Ovary (tissue), 9 donors: Measurements from ENCODE around the gene AKAP4. TPM values are rescaled to one million over a fixed set of nuclear protein-coding genes. Genes with fewer than 3 reads are reported as not detected.

Source experiments
- DNase-seq, 5 donors: peaks; one replicate each; pipeline ENCODE4 v3.0.0-alpha.2; 2019 to 2020
- H3K27ac ChIP-seq, 2 donors: fragments of 200-600 bp; one replicate each; pipeline versions ENCODE4 v1.5.1 to v1.8.0; 2019 to 2022
- H3K27me3 ChIP-seq: fragments of 200-600 bp; one replicate; pipeline ENCODE4 v1.8.0; 2022
- H3K36me3 ChIP-seq: fragments of 200-600 bp; sonication (generic); one replicate; pipeline ENCODE4 v1.5.1; 2019
- H3K4me1 ChIP-seq: one replicate; pipeline ENCODE4 v1.8.1; 2013; ENCODE audit warnings: mild to moderate bottlenecking, moderate library complexity; ENCODE audit not compliant: insufficient read depth
- H3K4me3 ChIP-seq: fragments of 200-600 bp; sonication (generic); one replicate; pipeline ENCODE4 v1.5.1; 2017
- H3K9me3 ChIP-seq, 2 donors: fragments of 200-600 bp in 1 of 2; sonication (generic) in 1 of 2; one replicate each; pipeline versions ENCODE4 v1.5.1 to v1.8.1; 2013 to 2019; ENCODE audit warnings: mild to moderate bottlenecking in 1 of 2, moderate library complexity in 1 of 2
- CTCF ChIP-seq, 3 donors: fragments of 450-650 bp in 2 of 3; fragments of 200-600 bp in 1 of 3; IDR thresholded peaks; one replicate each; pipeline versions ENCODE4 v1.5.1 to v1.8.0; 2016 to 2022; ENCODE audit warnings: antibody characterized with exemption in 3 of 3, mild to moderate bottlenecking in 1 of 3
- EP300 ChIP-seq: sonication (generic); formaldehyde crosslinking; IDR thresholded peaks from one replicate; pipeline ENCODE4 v1.6.1; 2017; ENCODE audit warnings: antibody characterized with exemption
- POLR2A ChIP-seq: fragments of 450-650 bp; IDR thresholded peaks from one replicate; pipeline ENCODE4 v1.6.1; 2017; ENCODE audit warnings: antibody characterized with exemption, mild to moderate bottlenecking, moderate library complexity
- WGBS, 3 donors: extraction: QIAGEN DNeasy Blood & Tissue Kit in 1 of 3; methylation state at CpG; one replicate each; pipeline versions ENCODE4 v1.1.5 to v1.1.7; 2013 to 2017; 5-methylcytosine and 5-hydroxymethylcytosine counted together
- intact Hi-C, 4 donors: fragments of 100-400 bp; cut with DNase I; formaldehyde crosslinking; loops; one replicate each; pipeline versions ENCODE4 v1.11.0 to v1.15.1; 2022 to 2023
- polyA plus RNA-seq, 2 donors: library from polyadenylated mRNA; stranded (reverse); fragments of 200-250 nt in 1 of 2; fragments of 350-450 nt in 1 of 2; fragmentation: Illumina TruSeq in 1 of 2; extraction: RNeasy Lipid Tissue Mini Kit (QIAGEN cat#74804) in 1 of 2; gene quantifications; one replicate each; pipeline ENCODE4 v1.2.3, GENCODE V29; 2013 to 2014
- total RNA-seq, 7 donors: library from RNA; depleted of rRNA in 2 of 7; stranded (reverse); fragments of >200 nt in 2 of 7; fragmentation: NEBNext Ultra II Directional in 3 of 7; extraction: Animal tissue kit (Norgen Biotek cat#: 25700) in 3 of 7; gene quantifications; one replicate each; pipeline versions ENCODE4 v1.1.0 to v1.2.4, GENCODE V29; 2016 to 2023
- donor health status: DM: no; HTN: no; CAD: no; lungs with moderate emphysema.
- donor health status: DM: no; HTN: no; CAD: no.
- donor health status: Bipolar disorder and iron deficiency.
- donor health status: DM: yes; HTN: yes; CAD: no.
- donor health status: DM: no; HTN: no; CAD: no.
- donor health status: DM: yes; HTN: yes; CAD: no.

Gene AKAP4
- total and polyA plus RNA-seq, 9 donors = not detected

GRCh38 chrX:50198348-50198747 lies 2.5 kb downstream of the AKAP4 start:
- H3K36me3 ChIP-seq = no peaks in the 10 kb centered on the region
- no peaks in the 10 kb centered on the region for H3K27me3 ChIP-seq
- no peak for TF ChIP-seq POLR2A
- H3K4me3 ChIP-seq = no peak overlapping the region
- no peak for DNase-seq
- intact Hi-C loops = no loop called here
- WGBS, 3 donors = 77 to 79% (median 77%) methylated on average over 4 of the region's 4 CpGs
- H3K27ac ChIP-seq = no peak overlapping the region
- H3K4me1 ChIP-seq = no peaks in the 10 kb centered on the region
- no peaks in the 10 kb centered on the region for H3K9me3 ChIP-seq

GRCh38 chrX:50188859-50189600 lies 11.8 kb downstream of the AKAP4 start:
- Histone ChIP-seq H3K9me3 (no peaks in the 10 kb centered on the region), H3K4me1 (no peaks in the 10 kb centered on the region), H3K27me3 (no peaks in the 10 kb centered on the region), H3K36me3 (no peaks in the 10 kb centered on the region), H3K4me3 (no peak overlapping the region), H3K27ac (peak overlapping the region in 1 of 2 donors; percentile 33)
- intact Hi-C loops = no loop called here
- TF ChIP-seq EP300 = no peak
- WGBS, 3 donors = 24 to 31% (median 24%) methylated on average over 9 of the region's 9 CpGs
- DNase-seq = peak in 1 of 5 donors; percentile 35

DNA sequence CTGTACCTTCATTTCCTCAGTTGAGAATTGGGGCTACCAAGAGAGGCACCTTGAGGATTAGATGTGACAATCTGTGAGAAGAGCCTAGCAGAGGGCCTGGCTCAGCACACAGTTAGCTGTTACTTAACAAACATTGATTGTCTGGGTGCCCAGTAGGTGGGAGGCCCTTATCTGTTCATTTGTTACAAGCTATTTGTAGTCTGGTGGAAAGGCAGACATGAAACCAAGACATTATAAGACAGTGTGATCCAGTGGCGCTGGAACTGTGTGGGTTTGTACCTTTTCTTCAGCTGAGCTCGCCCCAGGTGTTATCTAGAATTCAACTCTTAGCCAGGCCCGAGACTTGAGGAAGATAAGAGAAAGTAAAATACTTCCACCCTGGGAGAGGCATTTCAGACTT lies 16.9 kb downstream of the AKAP4 start:
- Histone ChIP-seq H3K27ac (no peak overlapping the region), H3K9me3 (no peaks in the 10 kb centered on the region), H3K36me3 (no peaks in the 10 kb centered on the region), H3K4me3 (no peak overlapping the region), H3K4me1 (no peaks in the 10 kb centered on the region), H3K27me3 (no peaks in the 10 kb centered on the region)
- intact Hi-C loops = no loop called here
- DNase-seq = no peak
- WGBS, 3 donors = 55 to 63% (median 56%) methylated on average over 3 of the region's 3 CpGs
- TF ChIP-seq POLR2A (no peak), EP300 (no peak), CTCF (IDR thresholded peaks at IDR 0.05) (no peak)

DNA sequence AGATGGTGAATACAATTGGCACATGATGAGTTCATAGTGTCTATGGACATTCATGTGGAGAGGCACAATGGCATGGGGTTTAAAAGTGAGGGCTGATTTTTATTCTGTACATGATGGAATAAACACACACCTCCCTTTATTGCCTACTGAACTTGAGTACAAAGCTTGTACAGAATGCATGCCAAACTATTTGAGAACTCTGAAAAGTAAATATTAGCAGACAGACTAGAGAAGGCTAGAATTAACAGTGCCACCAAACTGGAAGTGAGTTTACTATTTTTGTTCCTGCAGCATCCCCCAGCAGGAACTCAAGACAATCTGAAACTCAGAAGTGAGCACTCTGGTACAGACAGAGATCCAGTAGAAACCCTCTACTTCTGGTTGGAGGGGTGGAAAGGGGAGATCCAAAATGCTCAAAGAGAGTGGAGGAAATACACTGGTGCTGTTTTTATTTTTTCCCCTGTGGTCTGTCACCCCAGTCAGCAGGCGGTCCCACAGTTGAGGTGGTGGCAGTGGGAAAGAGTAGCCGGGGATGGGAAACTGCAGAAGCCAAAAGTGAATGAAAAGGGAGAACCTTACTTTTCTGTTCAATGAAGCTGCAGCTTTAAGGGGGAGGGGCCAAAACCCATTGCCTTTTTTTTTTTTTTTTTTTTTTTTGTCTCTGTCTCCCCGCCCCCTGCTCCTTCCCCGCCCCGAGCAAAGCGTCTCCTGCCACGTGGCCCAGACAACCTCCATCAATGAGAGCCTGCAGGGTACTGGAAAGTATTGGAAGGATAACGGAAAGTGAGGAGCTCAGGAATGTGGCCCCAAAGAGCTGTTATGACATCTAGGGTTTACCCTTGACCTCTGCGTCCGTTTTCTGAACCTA lies 20.5 kb downstream of the AKAP4 start:
- TF ChIP-seq CTCF (IDR thresholded peaks at IDR 0.05) (no peak), POLR2A (no peak), EP300 (no peak)
- intact Hi-C loops = no loop called here
- WGBS, 3 donors = 46 to 49% (median 49%) methylated on average over 10 of the region's 10 CpGs

GRCh38 chrX:50169717-50170116 lies 31.1 kb downstream of the AKAP4 start:
- TF ChIP-seq EP300 = no peak
- no peak for TF ChIP-seq CTCF (IDR thresholded peaks at IDR 0.05)
- TF ChIP-seq POLR2A = no peak
- DNase-seq = no peak
- Histone ChIP-seq H3K27me3 (no peaks in the 10 kb centered on the region), H3K27ac (no peak overlapping the region), H3K4me1 (no peaks in the 10 kb centered on the region), H3K4me3 (no peak overlapping the region), H3K36me3 (no peaks in the 10 kb centered on the region), H3K9me3 (no peaks in the 10 kb centered on the region)
- intact Hi-C loops = no loop called here
- 74 to 77% (median 77%) methylated on average over 3 of the region's 3 CpGs for WGBS, 3 donors

More for the DNA sequence above, 20.5 kb downstream of the AKAP4 start:
- Histone ChIP-seq H3K4me3 (no peak overlapping the region), H3K4me1 (no peaks in the 10 kb centered on the region), H3K36me3 (no peaks in the 10 kb centered on the region), H3K27me3 (no peaks in the 10 kb centered on the region), H3K27ac (no peak overlapping the region), H3K9me3 (no peaks in the 10 kb centered on the region)
- DNase-seq = no peak
